HG02884 (cell line): ENCODE data around the gene TTLL3.
"Not testable (repeated sequence)": the region's sequence is repeated elsewhere in the genome, so short reads cannot be mapped to it uniquely, and the experiment has no call there.

Source experiments
- ATAC-seq: cut with Tn5 transposase; IDR thresholded peaks from one replicate; pipeline ENCODE4 v1.9.1; 2021; ENCODE audit warnings: mild to moderate bottlenecking, moderate library complexity; ENCODE audit not compliant: unreplicated experiment

Gene TTLL3

DNA sequence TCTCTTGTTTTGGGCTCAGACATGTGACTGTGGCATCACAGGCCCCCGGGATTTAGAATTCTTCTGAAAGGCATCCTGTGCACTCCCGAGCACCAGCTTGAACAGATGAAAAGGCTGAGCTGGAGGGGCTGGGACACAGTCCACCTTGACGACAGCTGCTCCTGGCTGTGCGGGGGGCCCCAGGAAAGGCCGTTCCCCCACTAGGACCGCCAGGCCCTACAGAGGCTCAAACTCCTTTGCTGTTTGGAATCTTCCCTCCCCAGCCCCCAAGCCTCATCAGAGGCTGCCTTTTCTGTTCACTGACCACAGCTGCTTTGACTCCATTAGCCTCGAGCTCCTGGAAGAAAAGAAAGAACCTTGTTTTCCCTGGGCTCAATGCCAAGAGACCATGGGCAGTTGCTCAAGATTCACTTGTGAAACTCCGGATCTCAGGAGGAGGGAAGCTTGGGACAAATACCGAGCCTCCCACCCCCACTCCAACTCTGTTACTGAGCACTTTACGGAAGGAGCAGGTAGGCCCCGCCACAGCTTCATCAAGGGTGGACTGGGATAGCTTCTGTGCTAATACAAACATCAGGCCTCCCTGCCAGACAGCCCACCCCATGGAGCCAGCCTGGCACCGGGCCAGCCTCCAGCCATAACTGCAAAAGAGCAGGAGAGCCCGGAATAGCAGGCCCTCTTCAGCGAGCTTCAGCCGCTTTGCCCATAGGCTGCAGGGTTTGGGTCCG is 54.3 kb downstream of the TTLL3 start:
- ATAC-seq = no peak

- ATAC-seq = not testable (repeated sequence)
These were observed 55.1 kb downstream of the TTLL3 start for GRCh38 chr3:9865125-9865637.

DNA sequence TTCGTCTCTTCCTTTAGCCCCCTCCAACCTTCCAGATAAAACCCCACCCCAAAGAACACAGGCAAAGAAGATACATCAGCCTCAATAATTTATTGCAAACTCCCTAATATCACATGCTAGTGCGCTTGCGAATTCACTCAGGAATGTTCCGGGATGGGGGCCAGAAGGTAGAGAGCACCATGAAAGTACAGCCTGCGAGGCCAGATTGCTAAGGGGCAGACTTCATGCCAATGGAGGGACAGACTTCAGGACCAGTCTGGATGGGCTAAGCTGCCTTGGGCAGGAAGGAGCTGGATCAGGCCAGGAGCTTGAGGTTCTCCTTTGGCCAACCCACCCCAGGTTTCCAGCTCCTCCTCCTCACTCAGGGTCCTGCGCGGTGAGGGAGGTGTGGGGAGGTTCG is 56.6 kb downstream of the TTLL3 start:
- no peak for ATAC-seq

DNA sequence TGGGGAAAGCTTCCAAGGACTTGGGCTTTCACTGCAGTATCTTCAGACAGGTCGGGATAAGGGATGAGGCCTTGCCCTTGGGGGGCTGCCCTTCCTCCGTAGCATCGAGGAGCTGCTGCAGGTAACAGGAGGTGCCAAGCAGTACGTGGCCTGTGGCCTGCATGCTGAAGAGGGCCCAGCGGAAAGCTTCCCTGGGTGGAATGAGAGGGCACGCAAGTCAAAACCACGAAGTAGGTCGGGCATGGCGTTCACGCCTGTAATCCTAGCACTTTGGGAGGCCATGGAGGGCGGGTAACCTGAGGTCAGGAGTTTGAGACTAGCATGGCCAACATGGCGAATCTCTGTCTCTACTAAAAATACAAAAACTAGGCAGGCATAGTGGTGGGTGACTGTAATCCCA is 57.0 kb downstream of the TTLL3 start:
- ATAC-seq = no peak

GRCh38 chr3:9869955-9870354 is 59.9 kb downstream of the TTLL3 start:
- no peak for ATAC-seq

DNA sequence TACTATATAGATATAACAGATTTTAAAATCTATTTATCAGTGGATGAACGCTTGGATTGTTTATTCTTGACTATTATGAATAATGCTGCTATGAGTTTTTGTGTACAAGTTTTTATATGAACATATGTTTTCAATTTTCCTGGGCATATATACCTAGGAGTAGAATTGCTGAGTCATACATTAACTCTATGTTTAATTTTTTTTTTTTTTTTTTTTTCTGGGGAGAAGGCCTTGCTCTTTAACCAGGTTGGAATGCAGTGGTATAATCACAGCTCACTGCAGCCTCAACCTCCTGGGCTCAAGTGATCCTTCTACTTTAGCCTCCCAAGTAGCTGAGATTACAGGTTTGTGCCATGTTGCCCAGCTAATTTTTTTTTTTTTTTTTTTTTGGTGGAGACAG is 60.9 kb downstream of the TTLL3 start:
- no peak for ATAC-seq

- ATAC-seq = not testable (repeated sequence)
These were observed 62.0 kb downstream of the TTLL3 start for GRCh38 chr3:9872067-9872466.

DNA sequence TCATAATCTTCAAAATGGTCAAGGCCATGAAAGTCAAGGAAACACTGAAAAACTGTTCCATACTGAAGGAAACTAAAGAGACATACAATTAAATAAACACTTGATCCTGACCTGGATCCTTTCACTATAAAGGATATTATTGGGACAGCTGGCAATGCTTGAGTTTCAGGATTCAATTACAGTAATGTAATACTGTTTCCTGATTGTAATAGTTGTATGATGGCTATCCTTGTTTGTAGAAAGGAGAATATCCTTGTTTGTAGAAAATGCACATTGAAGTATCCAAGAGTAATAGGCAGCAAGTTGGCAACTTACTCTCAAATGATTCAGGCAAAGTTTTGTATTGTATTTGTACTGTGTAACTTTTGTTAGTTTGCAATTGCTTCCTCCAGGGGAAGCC is 65.4 kb downstream of the TTLL3 start:
- no peak for ATAC-seq

DNA sequence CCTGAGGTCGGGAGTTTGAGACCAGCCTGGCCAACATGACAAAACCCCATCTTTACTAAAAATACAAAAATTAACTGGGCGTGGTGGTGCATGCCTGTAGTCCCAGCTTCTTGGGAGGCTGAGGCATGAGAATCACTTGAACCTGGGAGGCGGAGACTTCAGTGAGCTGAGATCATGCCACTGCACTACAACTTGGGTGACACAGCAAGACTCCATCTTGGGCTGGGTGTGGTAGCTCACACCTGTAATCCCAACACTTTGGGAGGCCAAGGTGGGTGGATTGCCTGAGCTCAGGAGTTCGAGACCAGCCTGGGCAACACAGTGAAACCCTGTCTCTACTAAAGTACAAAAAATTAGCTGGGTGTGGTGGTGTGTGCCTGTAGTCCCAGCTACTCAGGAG is 66.2 kb downstream of the TTLL3 start:
- not testable (repeated sequence) for ATAC-seq

- no peak for ATAC-seq
These were observed 66.9 kb downstream of the TTLL3 start for GRCh38 chr3:9876991-9877390.

GRCh38 chr3:9878700-9879099 is 68.6 kb downstream of the TTLL3 start:
- ATAC-seq = no peak

DNA sequence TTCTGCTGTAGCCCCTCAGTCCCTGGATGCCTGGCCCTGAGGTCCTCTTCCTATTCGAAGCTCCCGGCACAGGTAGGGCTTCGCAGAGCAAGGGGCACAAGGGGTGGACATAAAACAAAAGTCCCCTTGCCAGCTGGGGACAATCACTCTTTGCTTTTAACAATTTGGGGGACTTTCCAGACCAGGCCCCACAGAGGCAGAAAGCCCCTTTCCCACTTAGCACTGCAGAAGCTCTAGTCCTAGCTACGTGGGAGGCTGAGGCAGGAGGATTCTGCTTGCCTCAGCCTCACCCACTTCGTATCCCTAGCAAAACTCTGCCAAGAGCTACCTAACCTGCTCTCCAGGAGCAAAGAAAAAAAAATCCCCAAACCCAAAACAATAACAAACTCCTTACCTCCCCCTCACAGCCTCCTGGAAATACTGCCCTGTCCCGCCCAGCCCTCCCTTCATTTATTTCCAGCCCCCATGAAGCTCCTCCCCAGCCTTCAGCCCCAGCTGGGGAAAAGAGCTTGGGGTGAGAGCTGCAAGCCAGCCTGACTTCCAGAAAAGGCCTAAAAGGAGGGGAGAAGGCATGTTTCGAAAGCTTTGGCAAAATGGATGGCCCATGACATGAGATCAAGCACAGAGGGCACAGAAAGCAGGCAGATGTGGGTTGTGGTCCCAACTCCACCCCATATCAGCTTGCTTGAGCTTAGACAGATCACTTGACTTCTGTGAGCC is 69.9 kb downstream of the TTLL3 start, which contains the start of gene CIDEC:
CIDEC (minus strand) TSS at position 424 of the 720 bp plus-strand sequence. CDS start 1,767 bp downstream, outside the sequence.
- no peak for ATAC-seq

GRCh38 chr3:9881441-9881840 is 71.4 kb downstream of the TTLL3 start:
- no peak for ATAC-seq

DNA sequence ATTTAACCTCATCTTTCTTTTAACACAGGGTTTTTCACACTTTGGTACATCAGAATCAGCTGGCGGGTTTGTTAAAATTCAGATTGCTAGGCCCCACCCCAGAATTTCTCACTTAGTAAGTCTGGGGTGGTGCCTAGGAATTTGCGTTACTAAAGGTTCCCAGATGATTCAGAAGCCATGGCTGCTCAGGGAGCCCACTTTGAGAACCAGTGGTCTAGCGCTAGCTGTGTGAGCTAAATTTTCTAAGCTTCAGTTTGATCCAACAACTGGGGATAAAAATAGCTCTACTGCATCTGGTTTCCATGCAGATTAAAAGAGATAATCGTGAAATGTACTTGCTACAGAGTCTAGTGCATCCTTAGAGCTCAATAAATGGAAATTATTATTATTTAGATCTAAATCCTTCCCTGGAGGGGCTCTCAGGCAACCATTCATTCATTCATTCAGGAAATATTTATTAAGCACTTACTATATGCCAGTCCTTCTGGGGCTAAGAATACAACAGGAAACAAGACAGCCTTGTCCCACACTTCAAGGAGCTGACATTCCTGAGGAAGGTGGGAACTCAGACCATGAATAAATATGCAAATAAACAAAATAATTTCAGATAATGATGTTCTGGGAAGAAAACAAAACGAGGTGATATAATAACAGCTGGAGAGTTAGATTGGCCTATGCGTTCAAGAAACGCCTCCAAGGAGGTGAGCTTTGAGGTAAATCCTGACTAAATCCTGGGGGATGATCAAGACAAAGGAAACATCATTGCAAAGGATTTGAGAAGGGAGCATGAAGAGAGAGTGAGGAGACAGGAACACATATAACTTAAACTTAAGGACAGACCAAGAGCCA is 73.9 kb downstream of the TTLL3 start:
- ATAC-seq = no peak

GRCh38 chr3:9884555-9885165 is 74.6 kb downstream of the TTLL3 start:
- no peak for ATAC-seq
